HepG2 (cell line): ENCODE results near the gene PLAC9. TPM values are rescaled to one million over a fixed set of nuclear protein-coding genes. Genes with fewer than 3 reads are reported as not detected.

Experiments
- ATAC-seq: fragments of 200-7000 bp; cut with Tn5 transposase; 3 replicates; pipeline ENCODE4 v1.9.1; 2020; ENCODE audit warnings: mild to moderate bottlenecking, moderate library complexity
- BruUV-seq: library from RNA; stranded (reverse); fragments of 400-500 nt; replicated peaks from 2 replicates; lab custom pipeline; 2021; lab: Mats Ljungman, UMichigan
- CTCF ChIA-PET: fragments of 300-600 bp; formaldehyde crosslinking; extraction: SDS; loops from one replicate; lab custom pipeline; 2021; ENCODE audit warnings: low total read pairs, inconsistent platforms, low intra/inter-chr PET ratio; lab: Yijun Ruan, JAX
- POLR2A ChIA-PET: fragments of 350-600 bp; sonication (Branson Sonifier 250); formaldehyde crosslinking; loops from one replicate; lab custom pipeline; 2020; ENCODE audit warnings: antibody characterized with exemption, inconsistent platforms; lab: Yijun Ruan, JAX
- DNase-seq: peaks from one replicate; pipeline ENCODE4 v3.0.0-alpha.2; 2015; ENCODE audit warnings: low spot score
- FAIRE-seq: peaks from 3 replicates; lab custom pipeline; 2011; peaks lifted over from hg19 to GRCh38; lab: Jason Lieb, UNC
- H2AFZ ChIP-seq: one replicate; pipeline ENCODE4 v1.6.1; 2011; ENCODE audit warnings: low read length, inconsistent platforms
- H3K27ac ChIP-seq: fragments of 300-600 bp; 3 replicates; pipeline ENCODE4 v1.8.0; 2011; ENCODE audit warnings: mixed run types, mild to moderate bottlenecking, mixed read lengths, low read length, inconsistent platforms; ENCODE audit not compliant: insufficient read depth; ENCODE audit errors: extremely low read length
- H3K27me3 ChIP-seq, 2 experiments: fragments of 200-600 bp in 1 of 2; 2 replicates in 1 of 2; 3 replicates in 1 of 2; pipeline versions ENCODE4 v1.6.0 to v1.8.0; 2011; ENCODE audit warnings: low read length in 2 of 2, mild to moderate bottlenecking in 2 of 2, moderate library complexity in 2 of 2, inconsistent platforms in 1 of 2; ENCODE audit not compliant: insufficient read depth in 2 of 2, control insufficient read depth in 1 of 2
- H3K36me3 ChIP-seq, 2 experiments: fragments of 200-600 bp in 1 of 2; replicated peaks in 1 of 2; 2 replicates in 1 of 2; 3 replicates in 1 of 2; pipeline versions ENCODE4 v1.5.1 to v1.8.0; 2011; ENCODE audit warnings: low read length in 2 of 2, inconsistent platforms in 1 of 2; ENCODE audit not compliant: insufficient read depth in 2 of 2, control insufficient read depth in 1 of 2
- H3K4me1 ChIP-seq: 2 replicates; pipeline ENCODE4 v1.5.1; 2012; ENCODE audit warnings: low read length, inconsistent platforms; ENCODE audit not compliant: insufficient read depth
- H3K4me2 ChIP-seq: 2 replicates; pipeline ENCODE4 v1.6.0; 2011; ENCODE audit warnings: low read depth, low read length, inconsistent platforms
- H3K4me3 ChIP-seq, 3 experiments: fragments of 200-600 bp in 1 of 3; sonication (generic), shearing (Covaris generic) in 1 of 3; replicated peaks in 1 of 3; 2 replicates each; pipeline ENCODE4 v1.5.1; 2011 to 2016; ENCODE audit warnings: low read length in 3 of 3, inconsistent platforms in 2 of 3, low read depth in 2 of 3, mild to moderate bottlenecking in 2 of 3, control low read depth in 1 of 3, mixed read lengths in 1 of 3; ENCODE audit not compliant: insufficient read depth in 1 of 3
- H3K79me2 ChIP-seq: one replicate; pipeline ENCODE4 v1.6.1; 2011; ENCODE audit warnings: low read length, inconsistent platforms; ENCODE audit not compliant: insufficient read depth
- H3K9ac ChIP-seq: 2 replicates; pipeline ENCODE4 v1.6.0; 2011; ENCODE audit warnings: mild to moderate bottlenecking, low read depth, low read length, inconsistent platforms; ENCODE audit not compliant: insufficient read depth
- H3K9me3 ChIP-seq: 2 replicates; pipeline ENCODE4 v1.5.1; 2012; ENCODE audit warnings: mild to moderate bottlenecking, low read length
- H4K20me1 ChIP-seq: 2 replicates; pipeline ENCODE4 v1.6.0; 2011; ENCODE audit warnings: inconsistent platforms, mild to moderate bottlenecking, low read length, moderate library complexity; ENCODE audit not compliant: insufficient read depth
- MXD3 ChIP-seq: IDR thresholded peaks from 2 replicates; pipeline ENCODE4 v1.6.1; 2016; ENCODE audit warnings: mild to moderate bottlenecking, missing biosample characterization, missing genetic modification reagents
- TAF1 ChIP-seq: sonication (generic); formaldehyde crosslinking; IDR thresholded peaks from 2 replicates; pipeline ENCODE4 v1.4.0; 2020; ENCODE audit warnings: missing genetic modification reagents
- TRAFD1 ChIP-seq: sonication (generic); formaldehyde crosslinking; IDR thresholded peaks from 2 replicates; pipeline ENCODE4 v1.5.1; 2020; ENCODE audit warnings: missing genetic modification reagents, mild to moderate bottlenecking, borderline replicate concordance
- ZNF768 ChIP-seq: sonication (generic); formaldehyde crosslinking; IDR thresholded peaks from 2 replicates; pipeline ENCODE4 v1.4.0; 2020; ENCODE audit warnings: missing genetic modification reagents
- WGBS: methylation state at CpG from one replicate; pipeline ENCODE4 v1.1.6; 2017; ENCODE audit warnings: low lambda C conversion rate; 5-methylcytosine and 5-hydroxymethylcytosine counted together
- in situ Hi-C: cut with HindIII; loops from 2 replicates; pipeline ENCODE4 v1.10.0; 2017; ENCODE audit warnings: low pct_unique_long_range_greater_than_20kb; ENCODE audit not compliant: extremely low pct_ligation_motif_present
- intact Hi-C: fragments of 100-400 bp; cut with micrococcal nuclease; formaldehyde crosslinking; loops from one replicate; pipeline ENCODE4 v1.10.0; 2022; ENCODE audit not compliant: unreplicated experiment
- polyA plus RNA-seq, 8 experiments: library from polyadenylated mRNA; depleted of rRNA in 3 of 8; stranded (reverse) in 7 of 8; unstranded in 1 of 8; fragments of >200 nt; fragmentation: Illumina TruSeq in 4 of 8; extraction: Trizol in 4 of 8; gene quantifications; 2 replicates each; pipeline versions ENCODE4 v1.2.1 to v1.2.3, GENCODE V29; 2011 to 2016; ENCODE audit warnings: low read depth in 4 of 8, missing spikeins in 1 of 8, mixed read lengths in 1 of 8; ENCODE audit not compliant: insufficient read depth in 1 of 8
- total RNA-seq, 5 experiments: library from RNA; depleted of rRNA; stranded (reverse); fragments of >200 nt; fragmentation: Illumina TruSeq; extraction: Trizol; gene quantifications; 2 replicates each; pipeline ENCODE4 v1.2.3, GENCODE V29; 2016; ENCODE audit warnings: low read depth in 1 of 5

The PLAC9 gene
- total and polyA plus RNA-seq, 2 of the 13 experiments (the other 11 are each of a cell fraction or from before 2014, with no cell fraction given), result not detected

GRCh38 chr10:80163741-80164341 lies 31.3 kb downstream of the PLAC9 start (continued):
- TF ChIP-seq TRAFD1 (CRISPR knock-in tag) (no peak), TAF1 (CRISPR knock-in tag) (no peak)
- TF ChIP-seq, all 625 proteins: peak for 0

- no peak overlapping the region for H3K4me2 ChIP-seq
- FAIRE-seq (no peak), ATAC-seq (no peak), DNase-seq (no peak)
- ChIA-PET CTCF (no interaction called here), POLR2A (no interaction called here)
- H3K4me1 ChIP-seq, result no peaks in the 10 kb centered on the region
- H3K4me3 ChIP-seq, result no peak overlapping the region
- intact Hi-C loops (no loop called here), in situ Hi-C loops (no loop called here)
- no peaks in the 10 kb centered on the region for H3K27me3 ChIP-seq
- BruUV-seq, result no TSS peak
- H3K9ac ChIP-seq, result no peak overlapping the region
- no peaks in the 10 kb centered on the region for H4K20me1 ChIP-seq
- no peaks in the 10 kb centered on the region for H3K9me3 ChIP-seq
- no peak overlapping the region for H3K27ac ChIP-seq
- WGBS, result 96% methylated on average over 6 of the region's 7 CpGs
- peaks cover 9 to 42% of the 10 kb centered on the region in 2 experiments; a peak in 4 of 5 replicates for H3K36me3 ChIP-seq
- TF ChIP-seq MXD3, result no peak
- TF ChIP-seq ZNF768 (CRISPR knock-in tag), result peak; percentile 83
- H2AFZ ChIP-seq, result no peak overlapping the region
- no peaks in the 10 kb centered on the region for H3K79me2 ChIP-seq
These were observed 32.1 kb downstream of the PLAC9 start for GRCh38 chr10:80164596-80164995.
